M059J (cell line): ENCODE measurements around the gene PROM1. TPM values are rescaled to one million over a fixed set of nuclear protein-coding genes. Genes with fewer than 3 reads are reported as not detected.
A peak's percentile ranks its signal among the peaks of the same experiment; 100 is the strongest.

ENCODE experiments used
- DNase-seq: peaks from one replicate; pipeline ENCODE4 v3.0.0-alpha.2; 2012; ENCODE audit warnings: low read depth
- total RNA-seq: library from RNA; depleted of rRNA; stranded (reverse); fragments of >200 nt; shearing (Covaris generic); gene quantifications from 2 replicates; pipeline ENCODE4 v1.2.3, GENCODE V29; 2014

The PROM1 gene
- total RNA-seq, 1 experiment from 2014 or later, result 0.37 TPM

DNA sequence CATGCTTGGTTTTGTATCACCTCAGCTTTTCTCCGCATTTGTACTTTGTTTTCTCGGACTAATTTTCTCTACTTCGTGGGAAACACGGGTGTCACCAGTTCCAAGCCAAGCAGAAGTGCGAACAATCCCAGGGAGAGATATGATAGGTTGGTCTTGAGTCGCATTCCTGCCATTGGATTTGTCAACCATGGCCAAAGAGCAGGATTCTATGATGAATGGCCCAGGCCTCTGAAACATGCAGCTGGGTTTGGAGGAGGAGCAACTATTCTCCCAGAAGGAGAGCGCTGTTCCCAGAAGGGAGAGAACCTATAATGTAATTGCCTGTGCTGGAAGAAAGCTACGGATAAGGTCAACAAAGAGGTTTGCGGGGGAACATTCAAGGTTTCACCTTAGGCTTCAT lies 135.0 kb downstream of the PROM1 start:
- DNase-seq, result no peak

DNA sequence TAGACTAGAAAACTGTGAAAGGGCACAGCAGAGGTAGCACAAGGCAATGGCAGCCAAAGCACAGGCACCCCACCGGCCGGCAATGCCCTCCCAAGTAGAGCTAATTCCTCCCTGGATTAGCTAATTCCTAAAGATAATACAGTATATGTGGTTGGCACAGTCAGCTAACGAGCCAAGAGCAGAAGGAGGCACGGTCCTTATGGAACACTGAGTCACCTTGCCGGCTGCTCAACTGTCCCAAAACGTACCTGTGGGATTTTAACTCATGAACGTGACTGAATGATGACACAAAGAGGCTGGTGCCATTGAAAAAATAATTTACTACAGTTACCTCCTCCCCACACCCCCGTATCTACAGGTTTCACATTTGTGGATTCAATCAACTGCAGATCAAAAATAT lies 136.1 kb downstream of the PROM1 start:
- DNase-seq, result no peak

DNA sequence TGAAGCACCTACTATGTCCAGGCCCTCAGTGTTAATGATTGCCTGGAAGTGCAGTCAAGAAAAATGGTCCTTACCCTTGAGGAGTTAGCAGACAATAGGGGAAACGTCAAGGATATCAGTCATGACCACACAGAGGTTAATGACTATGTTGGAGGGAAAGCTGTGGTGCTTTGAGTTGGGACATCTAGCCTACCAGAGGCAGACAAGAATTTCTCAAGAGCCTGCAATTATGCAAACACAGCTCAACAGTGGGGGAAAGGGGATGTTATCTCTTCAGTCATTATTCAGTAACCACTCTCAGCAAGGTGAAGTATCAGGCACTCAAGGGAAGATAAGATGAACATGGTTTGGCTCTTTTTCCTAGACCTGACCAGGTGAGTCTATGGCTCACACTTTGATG lies 138.3 kb downstream of the PROM1 start:
- no peak for DNase-seq

DNA sequence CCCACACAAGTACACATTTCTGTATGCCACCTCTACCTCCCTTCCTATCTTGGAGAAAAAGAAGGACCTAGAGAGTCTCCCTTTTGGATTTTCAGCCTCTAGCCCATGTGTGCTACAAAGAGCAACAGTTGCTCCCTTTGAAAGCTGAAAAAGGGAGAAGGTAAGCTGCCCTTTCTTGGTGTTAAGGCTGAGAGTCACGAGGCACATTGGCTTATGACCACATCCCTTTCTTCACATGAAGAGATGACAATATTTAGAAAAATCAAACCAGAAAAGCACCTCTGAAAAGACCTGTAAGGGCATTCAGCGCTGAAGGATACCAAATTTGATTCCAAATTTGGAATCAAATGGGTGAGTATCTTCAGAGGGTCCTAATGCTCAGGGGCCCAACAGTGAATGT lies 138.9 kb downstream of the PROM1 start:
- no peak for DNase-seq

DNA sequence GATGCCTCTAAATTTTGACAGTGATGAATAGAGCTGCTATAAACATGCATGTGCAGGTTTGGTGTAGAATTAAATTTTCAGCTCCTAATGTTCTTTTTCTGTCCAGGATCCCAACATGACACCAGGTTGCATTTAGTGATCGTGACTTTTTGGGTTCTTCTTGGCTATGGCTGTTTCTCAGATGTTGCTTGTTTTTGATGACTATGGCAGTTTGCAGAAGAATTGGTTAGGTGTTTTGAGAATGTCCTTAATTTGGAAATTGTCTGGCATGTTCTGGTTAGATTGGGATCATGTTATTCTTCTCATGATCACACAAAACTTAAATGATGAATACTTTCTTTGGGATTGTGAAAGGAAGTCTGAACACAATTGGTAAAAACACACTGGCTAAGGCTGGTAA lies 141.5 kb downstream of the PROM1 start:
- DNase-seq, result no peak

DNA sequence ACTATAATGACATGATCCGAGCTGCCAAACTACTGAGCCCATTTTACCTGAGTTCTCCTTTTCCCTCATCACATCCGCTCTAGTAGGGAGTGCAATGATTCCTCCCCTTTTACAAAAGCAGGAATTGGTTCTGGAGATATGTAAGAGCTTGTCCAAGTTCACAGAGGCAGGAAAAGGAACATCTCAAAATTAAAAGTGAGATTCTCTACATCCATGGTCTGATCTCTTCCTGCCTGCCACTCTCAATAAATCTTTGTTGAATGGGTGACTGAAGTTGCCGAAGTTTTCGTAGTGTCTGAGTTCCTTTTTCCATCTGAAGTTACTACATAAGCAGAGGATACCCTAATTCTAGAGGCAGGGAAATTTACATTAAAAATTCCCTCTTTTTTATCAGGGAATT lies 145.2 kb downstream of the PROM1 start, which contains the start of gene FGFBP1:
Gene FGFBP1, minus strand, starts transcription at position 101 of the 400 bp plus-strand sequence. CDS start 2,108 bp downstream, outside the sequence.
- DNase-seq, result no peak

DNA sequence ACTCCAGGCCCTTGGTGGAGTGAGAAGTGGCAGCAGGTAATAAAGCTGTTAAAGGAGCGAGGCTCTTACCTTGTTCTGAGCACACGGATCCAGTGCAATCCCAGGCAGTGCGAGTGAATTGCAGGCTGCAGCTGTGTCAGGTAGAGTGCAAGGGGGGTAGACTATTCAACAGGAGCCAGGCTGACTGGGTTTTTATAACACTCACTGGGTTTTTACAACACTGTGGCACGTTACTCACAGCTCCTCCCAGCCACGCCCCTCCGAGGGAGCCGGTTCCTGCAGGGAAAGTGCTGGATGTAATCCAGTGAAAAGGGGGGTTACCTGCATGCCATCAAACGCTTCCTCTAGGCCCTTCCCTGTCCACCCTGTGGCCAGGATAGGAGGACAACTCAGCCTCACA lies 145.6 kb downstream of the PROM1 start:
- DNase-seq, result peak; percentile 52

DNA sequence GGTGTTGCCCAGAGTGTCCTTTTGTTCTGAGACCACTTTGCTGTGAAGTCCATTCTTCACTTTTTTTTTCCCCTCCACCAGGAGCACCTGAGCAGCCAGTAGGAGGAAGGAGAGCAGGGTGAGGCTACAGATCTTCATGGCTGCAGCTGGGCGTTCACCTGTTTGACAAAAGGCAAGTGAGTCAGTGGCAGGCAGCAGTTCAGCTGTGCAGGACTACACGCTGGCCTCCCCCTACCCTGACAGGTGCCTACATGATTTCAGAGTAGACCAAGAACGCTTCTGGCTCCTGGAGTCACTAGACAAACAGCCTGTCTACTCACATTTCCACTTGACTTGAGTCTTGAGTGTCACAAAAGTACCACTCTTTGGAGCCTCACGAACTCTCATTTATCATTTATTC lies 147.3 kb downstream of the PROM1 start:
- DNase-seq, result no peak

DNA sequence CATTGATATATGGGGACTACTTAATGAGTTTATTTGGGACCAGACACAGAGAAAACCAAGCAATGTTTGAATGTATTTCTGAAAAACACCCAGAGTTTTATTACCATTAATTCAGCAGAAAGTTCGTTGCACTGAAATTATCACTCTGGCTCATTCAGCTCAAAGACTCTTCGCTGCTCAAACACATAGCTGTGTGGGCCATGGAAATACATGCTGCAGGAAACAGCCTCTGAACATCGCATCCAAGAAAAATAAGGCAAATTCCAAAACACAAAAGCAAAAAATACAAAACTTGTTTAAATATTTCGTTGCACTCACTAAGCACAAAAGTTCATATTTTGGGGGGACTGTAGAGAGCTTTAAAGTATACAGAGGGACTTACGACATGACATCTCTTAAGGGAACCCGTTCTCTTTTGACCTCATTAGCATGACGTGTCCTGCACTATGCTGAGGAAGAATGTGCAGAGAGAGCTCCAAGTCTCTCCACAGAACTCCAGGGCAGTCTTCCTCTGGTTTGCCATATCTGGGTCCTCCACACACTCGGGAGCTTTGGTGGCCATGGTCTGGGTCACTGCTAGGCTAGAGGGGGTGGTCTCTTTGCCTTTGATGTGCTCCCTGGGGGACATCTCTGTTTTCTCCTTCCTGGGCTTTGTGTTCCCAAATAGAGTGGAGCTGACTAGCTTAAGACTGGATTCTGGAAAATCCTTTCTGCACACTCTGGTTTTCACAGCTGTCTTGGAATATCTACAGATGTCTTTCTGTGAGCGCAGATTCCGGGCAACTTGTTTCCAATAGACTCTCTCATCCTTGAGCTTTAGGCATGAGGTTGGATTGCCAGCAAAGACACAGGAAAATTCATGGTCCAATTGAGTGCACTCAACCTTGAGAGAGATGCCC lies 148.1 kb downstream of the PROM1 start:
- no peak for DNase-seq

DNA sequence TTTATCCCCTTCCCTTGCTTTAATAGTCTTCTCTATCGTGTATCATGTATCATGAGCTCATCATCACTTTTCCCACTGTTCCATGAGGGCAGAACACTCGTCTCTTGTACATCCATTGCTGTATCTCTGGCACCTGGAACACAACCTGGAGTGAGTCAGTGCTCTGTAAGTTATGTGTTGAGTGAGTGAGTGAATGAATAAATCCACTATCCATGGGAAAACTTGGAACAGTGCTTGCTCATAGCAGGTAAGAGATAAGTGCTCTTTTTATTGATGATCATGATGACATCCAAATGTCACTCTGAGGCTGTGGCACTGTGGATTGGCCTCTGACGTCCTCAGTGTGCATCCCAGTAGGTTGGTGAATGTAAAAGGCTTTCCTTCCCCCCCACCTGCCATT lies 149.6 kb downstream of the PROM1 start:
- DNase-seq, result no peak

DNA sequence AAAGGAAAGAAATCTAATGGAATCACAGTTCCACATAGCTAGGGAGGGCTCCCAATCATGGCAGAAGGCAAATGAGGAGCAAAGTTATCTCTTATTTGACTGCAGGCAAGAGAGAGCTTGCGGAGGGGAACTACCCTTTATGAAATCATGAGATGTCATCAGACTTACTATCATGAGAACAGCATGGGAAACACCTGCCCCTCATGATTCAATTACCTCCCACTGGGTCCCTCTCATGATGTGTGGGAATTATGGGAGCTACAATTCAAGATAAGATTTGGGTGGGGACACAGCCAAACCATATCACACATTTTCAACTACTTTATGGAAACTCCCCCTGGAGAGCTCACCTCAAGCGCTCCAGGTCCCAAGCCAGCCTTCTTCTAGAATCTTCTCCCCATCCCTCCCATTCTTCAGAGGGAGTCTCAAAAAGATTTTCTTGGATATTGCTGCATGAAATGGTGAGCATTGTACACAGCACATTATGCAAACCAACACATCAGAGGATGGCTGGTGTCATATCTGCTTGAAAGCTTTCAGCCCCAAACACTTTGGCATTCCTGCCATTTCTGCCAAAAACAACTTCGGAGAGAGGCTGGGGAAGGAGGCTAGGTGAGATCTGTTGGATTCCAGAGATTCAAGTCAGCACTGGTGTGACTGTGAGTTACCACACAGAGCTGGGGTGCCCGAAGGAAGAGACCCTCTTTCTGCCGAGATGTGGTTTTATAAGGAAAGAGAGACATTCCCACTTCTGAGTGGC lies 152.2 kb downstream of the PROM1 start:
- DNase-seq, result no peak

DNA sequence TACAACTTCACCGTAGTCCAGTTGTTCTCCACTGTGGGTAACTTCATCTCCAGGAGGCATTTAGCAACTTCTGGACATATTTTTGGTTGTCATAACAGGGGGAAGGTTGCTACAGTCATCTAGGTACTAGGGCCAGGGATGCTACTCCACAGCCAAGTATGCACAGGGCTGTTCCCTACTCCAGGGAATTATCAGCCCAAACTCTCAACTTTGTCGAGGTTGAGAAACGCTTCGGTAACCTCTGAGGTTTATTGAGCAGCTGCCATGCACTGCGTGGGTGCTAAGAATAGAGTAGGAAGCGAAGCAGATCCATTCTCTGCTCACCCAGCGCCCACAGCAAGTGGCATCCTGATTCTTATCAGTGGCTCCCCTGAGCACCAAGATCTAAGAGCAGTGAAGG lies 153.5 kb downstream of the PROM1 start:
- no peak for DNase-seq

DNA sequence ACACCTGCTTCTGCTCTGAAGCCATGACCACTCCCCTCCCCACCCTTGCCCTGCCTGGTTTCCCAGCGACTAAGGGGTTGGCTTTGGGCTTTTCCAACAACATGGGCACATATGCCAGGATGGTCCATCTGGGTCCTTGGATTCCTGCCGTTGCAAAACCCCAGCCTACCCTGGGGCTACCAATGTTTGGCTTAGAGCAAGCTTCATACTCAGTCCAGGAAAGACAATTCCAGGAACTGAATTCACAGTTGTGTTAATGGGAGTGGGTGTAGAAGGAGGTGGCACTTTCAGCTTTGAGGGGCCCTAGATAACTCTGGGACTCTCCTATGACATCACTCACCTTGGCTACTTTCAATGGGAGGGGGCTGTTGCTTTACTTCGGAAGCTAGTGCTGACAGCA lies 154.3 kb downstream of the PROM1 start:
- no peak for DNase-seq

DNA sequence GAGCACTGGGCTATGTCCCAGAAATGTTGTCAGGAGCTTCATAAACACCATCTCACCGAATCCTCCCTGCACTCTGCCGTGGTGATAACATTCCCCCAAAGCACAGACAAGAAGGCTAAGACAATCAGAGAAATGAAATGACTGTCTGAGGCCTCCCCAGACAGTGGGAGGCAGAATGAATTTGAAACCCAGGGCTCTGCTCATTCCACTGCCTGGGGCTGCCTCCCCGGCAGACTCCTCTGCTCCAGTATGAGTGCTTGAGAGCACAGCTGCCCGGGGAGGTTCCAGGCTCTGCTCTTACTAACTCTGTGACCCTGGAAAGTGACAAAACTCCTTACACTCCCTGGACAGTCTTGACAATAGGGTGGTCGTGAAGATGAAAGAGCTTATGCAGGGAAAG lies 154.9 kb downstream of the PROM1 start:
- DNase-seq, result no peak

DNA sequence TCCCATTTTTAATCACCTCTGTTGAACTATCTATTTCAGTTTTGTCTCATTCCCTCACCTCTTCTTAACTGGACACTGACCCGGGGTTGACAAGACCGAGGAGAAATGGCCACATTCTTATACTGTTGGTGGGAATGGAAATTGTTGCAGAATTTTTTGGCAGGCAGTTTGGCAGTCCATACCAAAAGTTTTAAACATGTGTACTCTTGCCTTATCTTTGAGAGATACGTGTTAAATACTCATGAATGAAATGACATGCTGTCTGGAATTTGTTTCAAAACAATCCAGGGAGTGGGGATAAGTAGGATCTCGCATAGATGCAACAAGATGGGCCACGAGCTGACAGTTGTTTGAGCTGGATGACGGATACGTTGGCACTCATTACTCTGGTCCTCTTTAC lies 157.3 kb downstream of the PROM1 start:
- no peak for DNase-seq

DNA sequence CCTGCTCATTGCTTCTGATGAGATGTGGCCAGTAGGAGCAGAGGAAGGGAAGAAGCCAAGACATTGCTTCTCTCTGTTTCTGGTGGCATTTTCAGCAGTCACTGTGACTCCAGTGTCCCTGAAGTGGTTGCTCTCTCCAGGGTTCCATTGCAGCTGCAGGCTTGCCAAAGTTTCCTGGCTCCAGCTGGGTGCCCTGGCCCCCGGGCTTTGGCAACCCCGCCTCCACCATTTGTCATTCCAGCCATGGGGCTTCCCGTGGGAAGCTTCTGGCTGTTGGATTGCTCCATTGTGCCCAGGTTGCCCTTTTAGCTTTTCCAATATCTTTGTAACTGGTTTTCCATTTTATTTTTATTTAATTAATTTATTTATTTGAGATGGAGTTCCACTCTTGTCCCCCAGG lies 158.0 kb downstream of the PROM1 start:
- no peak for DNase-seq

DNA sequence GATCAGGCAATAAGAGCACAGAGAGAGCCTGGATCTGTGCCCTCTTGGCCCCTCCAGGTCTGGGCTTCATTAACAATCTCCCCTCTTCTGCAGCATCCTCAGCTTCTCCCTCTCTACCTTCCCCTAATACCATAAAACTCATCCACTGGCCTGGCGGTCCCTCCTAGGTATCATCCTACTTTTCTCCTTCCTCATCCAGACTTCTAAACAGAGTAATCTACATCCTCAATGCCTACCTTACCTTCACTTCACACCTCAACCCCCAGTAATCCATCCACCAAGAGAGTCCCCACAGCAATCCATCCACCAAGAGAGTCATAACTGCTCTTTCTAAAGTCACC lies 162.3 kb downstream of the PROM1 start:
- no peak for DNase-seq

DNA sequence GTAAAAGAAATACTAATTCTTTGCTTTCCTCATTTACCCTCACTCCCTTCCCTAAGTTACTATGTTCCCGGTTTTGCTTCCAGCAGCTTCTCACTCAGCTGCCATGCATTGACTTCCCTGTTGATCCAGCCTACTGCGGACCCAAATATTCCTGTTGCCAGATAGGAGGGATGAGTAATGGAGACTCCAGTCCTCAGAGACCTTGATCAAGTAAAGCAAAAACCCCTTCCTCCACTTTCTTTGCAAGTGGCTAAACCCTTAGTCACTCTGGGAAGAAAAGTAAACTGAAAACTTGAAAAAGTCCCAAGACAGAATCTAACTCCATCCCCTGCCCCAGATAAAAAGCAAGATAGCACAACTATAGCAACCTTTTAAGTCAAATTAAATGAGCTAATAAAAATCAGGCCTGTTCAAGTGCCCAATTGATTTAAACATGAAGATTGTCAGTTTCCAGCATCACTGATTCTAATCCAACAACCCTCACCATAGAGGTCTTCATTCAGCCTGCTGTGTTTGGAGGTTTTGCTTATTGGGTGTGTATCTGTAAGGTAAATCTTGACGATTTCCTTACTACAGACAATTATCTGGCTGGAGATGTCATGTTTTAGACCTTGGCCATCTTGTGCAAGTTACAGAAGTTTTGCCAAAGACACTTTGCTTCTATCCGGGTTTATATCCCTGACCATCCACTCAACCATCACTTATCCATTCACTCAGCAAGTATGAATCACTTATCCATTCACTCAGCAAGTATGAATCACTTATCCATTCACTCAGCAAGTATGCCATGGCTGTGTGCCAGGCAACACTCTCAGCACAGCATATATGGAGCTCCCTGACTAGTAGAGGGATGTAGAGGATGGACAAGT lies 162.9 kb downstream of the PROM1 start:
- DNase-seq, result peak; percentile 98

DNA sequence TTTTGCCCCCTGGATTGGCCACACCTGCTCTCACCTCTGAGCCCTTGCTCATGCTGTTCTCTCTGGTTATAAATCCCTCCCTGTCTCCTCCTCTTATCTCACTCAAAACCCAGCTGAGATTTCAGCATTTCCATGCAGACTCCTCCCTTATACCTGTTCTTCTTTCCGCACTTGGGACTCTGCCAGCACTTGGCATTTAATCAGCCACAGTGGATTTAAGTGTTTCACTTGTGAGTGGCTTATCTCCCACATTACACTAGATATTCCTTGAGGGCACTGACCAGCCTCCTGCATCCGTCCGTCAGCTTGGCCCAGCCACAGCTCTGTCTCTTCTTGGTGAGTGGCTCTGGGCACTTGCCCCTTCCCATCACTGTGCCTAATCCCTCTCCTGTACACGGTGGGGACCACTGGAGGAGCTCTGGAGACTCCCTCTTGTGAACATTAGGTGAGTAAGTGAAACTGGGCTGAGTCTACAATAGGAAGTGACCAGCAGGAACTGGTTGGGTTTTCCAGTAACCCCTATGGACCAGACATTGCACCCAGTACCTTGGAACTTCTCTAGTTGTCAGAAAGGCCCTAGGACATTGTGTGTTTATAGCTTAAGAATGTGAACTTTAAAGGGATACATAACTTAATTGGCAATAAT lies 165.2 kb downstream of the PROM1 start:
- DNase-seq, result no peak
